Tibial nerve (tissue), 4 donors: ENCODE results near the gene MTURN. TPM values are rescaled to one million over a fixed set of nuclear protein-coding genes. Genes with fewer than 3 reads are reported as not detected.
A peak's percentile ranks its signal among the peaks of the same experiment; 100 is the strongest.

Experiments
- DNase-seq, 2 donors: peaks; one replicate each; pipeline ENCODE4 v3.0.0-alpha.2; 2019; ENCODE audit warnings: low spot score in 2 of 2
- H3K27ac ChIP-seq, 4 donors: fragments of 200-600 bp; sonication (generic) in 3 of 4; one replicate each; pipeline ENCODE4 v1.5.1; 2017 to 2019; ENCODE audit warnings: mild to moderate bottlenecking in 1 of 4
- H3K27me3 ChIP-seq, 2 donors: fragments of 200-600 bp; sonication (generic) in 1 of 2; one replicate each; pipeline versions ENCODE4 v1.5.1 to v1.6.0; 2017 to 2019
- H3K36me3 ChIP-seq, 3 donors: fragments of 200-600 bp; sonication (generic); one replicate each; pipeline ENCODE4 v1.5.1; 2018 to 2019
- H3K4me1 ChIP-seq, 4 donors: fragments of 200-600 bp; sonication (generic) in 3 of 4; one replicate each; pipeline ENCODE4 v1.5.1; 2017 to 2019
- H3K4me3 ChIP-seq, 4 donors: fragments of 200-600 bp; sonication (generic) in 3 of 4; one replicate each; pipeline ENCODE4 v1.5.1; 2017 to 2019; ENCODE audit warnings: mild to moderate bottlenecking in 1 of 4, moderate library complexity in 1 of 4
- H3K9me3 ChIP-seq, 4 donors: fragments of 200-600 bp; sonication (generic) in 3 of 4; one replicate each; pipeline ENCODE4 v1.5.1; 2017 to 2019
- CTCF ChIP-seq, 5 experiments: fragments of 200-600 bp in 3 of 5; fragments of 450-650 bp in 2 of 5; sonication (generic) in 3 of 5; IDR thresholded peaks; one replicate each; pipeline ENCODE4 v1.5.1; 2016 to 2019; ENCODE audit warnings: antibody characterized with exemption in 5 of 5, mild to moderate bottlenecking in 3 of 5, moderate library complexity in 2 of 5
- EP300 ChIP-seq, 2 donors: sonication (generic); formaldehyde crosslinking; IDR thresholded peaks; one replicate each; pipeline ENCODE4 v1.6.1; 2017; ENCODE audit warnings: antibody characterized with exemption in 2 of 2, mild to moderate bottlenecking in 1 of 2
- POLR2A ChIP-seq, 2 donors: fragments of 450-650 bp; IDR thresholded peaks; one replicate each; pipeline ENCODE4 v1.6.1; 2017; ENCODE audit warnings: antibody characterized with exemption in 2 of 2, mild to moderate bottlenecking in 2 of 2, moderate library complexity in 2 of 2
- WGBS, 2 donors: methylation state at CpG; one replicate each; pipeline ENCODE4 v1.1.5; 2018; 5-methylcytosine and 5-hydroxymethylcytosine counted together
- total RNA-seq, 4 donors: library from RNA; depleted of rRNA; stranded (reverse); fragments of >200 nt; gene quantifications; one replicate each; pipeline ENCODE4 v1.1.0, GENCODE V29; 2016

The MTURN gene
- total RNA-seq, 4 donors from 2014 or later = 156 to 246 (median 186) TPM

GRCh38 chr7:30147785-30148184 is 13.0 kb downstream of the MTURN start:
- Histone ChIP-seq H3K27ac (peak overlapping the region in 2 of 4 donors; percentile 79 to 98), H3K4me3 (no peak overlapping the region), H3K27me3 (no peaks in the 10 kb centered on the region), H3K36me3 (peaks cover 0 to 46% (median 0%) of the 10 kb centered on the region in 3 donors), H3K4me1 (peaks cover 0 to 51% (median 17%) of the 10 kb centered on the region in 4 donors), H3K9me3 (no peaks in the 10 kb centered on the region)
- 79 to 88% methylated on average over 2 of the region's 2 CpGs for WGBS, 2 donors
- no peak for DNase-seq
- TF ChIP-seq EP300 (IDR thresholded peaks at IDR 0.05) (no peak), CTCF (IDR thresholded peaks at IDR 0.05) (no peak), POLR2A (IDR thresholded peaks at IDR 0.05) (no peak)

DNA sequence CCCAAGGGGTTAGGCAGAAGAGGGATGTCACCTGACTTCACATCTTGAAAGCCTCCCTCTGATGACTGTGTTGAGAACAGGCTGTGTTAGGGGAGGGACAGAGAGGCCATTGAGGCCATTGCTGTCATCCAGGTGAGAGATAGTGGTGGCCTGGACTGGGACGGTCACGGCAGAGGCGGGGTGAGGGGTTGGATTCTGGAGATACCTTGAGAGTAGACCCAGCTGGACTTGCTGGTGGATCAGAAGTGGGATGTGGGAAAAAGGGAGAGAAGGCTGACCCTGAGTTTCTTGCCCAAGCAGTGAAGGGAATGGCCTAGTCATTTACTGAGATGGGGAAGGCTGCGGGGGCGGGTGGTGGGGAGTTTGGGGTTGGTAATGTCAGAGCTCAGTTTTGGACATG is 13.6 kb downstream of the MTURN start:
- DNase-seq = no peak
- Histone ChIP-seq H3K4me3 (no peak overlapping the region), H3K4me1 (peaks cover 0 to 45% (median 15%) of the 10 kb centered on the region in 4 donors), H3K27me3 (no peaks in the 10 kb centered on the region), H3K36me3 (peaks cover 0 to 53% (median 0%) of the 10 kb centered on the region in 3 donors), H3K27ac (peak overlapping the region in 2 of 4 donors; percentile 13 to 79), H3K9me3 (no peaks in the 10 kb centered on the region)
- TF ChIP-seq EP300 (IDR thresholded peaks at IDR 0.05) = no peak
- no peak for TF ChIP-seq POLR2A (IDR thresholded peaks at IDR 0.05)
- WGBS, 2 donors = 96% methylated on average over 5 of the region's 5 CpGs

GRCh38 chr7:30148951-30149459 is 14.2 kb downstream of the MTURN start:
- Histone ChIP-seq H3K4me1 (peaks cover 0 to 39% (median 12%) of the 10 kb centered on the region in 4 donors), H3K36me3 (peaks cover 0 to 58% (median 0%) of the 10 kb centered on the region in 3 donors), H3K4me3 (no peak overlapping the region), H3K27ac (no peak overlapping the region), H3K9me3 (no peaks in the 10 kb centered on the region), H3K27me3 (no peaks in the 10 kb centered on the region)
- TF ChIP-seq EP300 (IDR thresholded peaks at IDR 0.05) (no peak), CTCF (IDR thresholded peaks at IDR 0.05) (no peak), POLR2A (IDR thresholded peaks at IDR 0.05) (no peak)
- DNase-seq = no peak
- 68 to 69% methylated on average over 11 to 13 of the region's 13 CpGs for WGBS, 2 donors

GRCh38 chr7:30149640-30150272 is 15.0 kb downstream of the MTURN start:
- Histone ChIP-seq H3K27ac (no peak overlapping the region), H3K9me3 (no peaks in the 10 kb centered on the region), H3K4me1 (peaks cover 0 to 32% (median 8%) of the 10 kb centered on the region in 4 donors), H3K27me3 (no peaks in the 10 kb centered on the region), H3K4me3 (no peak overlapping the region), H3K36me3 (peaks cover 0 to 66% (median 0%) of the 10 kb centered on the region in 3 donors)
- TF ChIP-seq EP300 (IDR thresholded peaks at IDR 0.05) (no peak), POLR2A (IDR thresholded peaks at IDR 0.05) (no peak), CTCF (IDR thresholded peaks at IDR 0.05) (no peak)
- no peak for DNase-seq
- WGBS, 2 donors = 94 to 95% methylated on average over 7 of the region's 7 CpGs

DNA sequence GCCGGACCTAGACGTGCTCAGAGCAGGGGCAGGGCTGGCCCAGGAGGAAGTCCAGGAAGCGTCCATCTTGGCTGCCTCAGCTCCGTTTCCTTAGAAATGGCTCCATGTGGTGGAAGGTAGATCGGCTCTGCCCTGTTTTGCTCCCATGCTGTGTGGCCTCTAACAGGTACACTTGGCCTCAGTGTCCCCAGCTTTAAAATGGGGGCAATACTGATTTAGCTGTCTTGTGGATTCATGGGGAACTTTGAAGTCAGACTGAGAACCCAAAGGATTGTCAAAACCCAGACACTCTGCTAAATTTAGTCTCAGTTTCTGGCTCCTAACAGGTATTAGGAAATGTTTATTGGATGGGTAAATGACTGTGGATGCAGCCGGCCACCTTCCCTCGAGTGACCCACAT is 15.9 kb downstream of the MTURN start:
- DNase-seq = no peak
- WGBS, 2 donors = 86 to 93% methylated on average over 7 of the region's 7 CpGs
- Histone ChIP-seq H3K9me3 (no peaks in the 10 kb centered on the region), H3K27me3 (no peaks in the 10 kb centered on the region), H3K36me3 (peaks cover 0 to 75% (median 0%) of the 10 kb centered on the region in 3 donors), H3K27ac (no peak overlapping the region), H3K4me1 (peaks cover 0 to 24% (median 7%) of the 10 kb centered on the region in 4 donors), H3K4me3 (no peak overlapping the region)
- no peak for TF ChIP-seq POLR2A (IDR thresholded peaks at IDR 0.05)
- no peak for TF ChIP-seq CTCF (IDR thresholded peaks at IDR 0.05)
- TF ChIP-seq EP300 (IDR thresholded peaks at IDR 0.05) = no peak
